GM12878 (cell line): ENCODE data around the gene TNNT1. TPM values are rescaled to one million over a fixed set of nuclear protein-coding genes. Genes with fewer than 3 reads are reported as not detected.

Experiments used
- ATAC-seq: fragments of 200-7000 bp; cut with Tn5 transposase; 3 replicates; pipeline ENCODE4 v1.9.1; 2020; ENCODE audit warnings: mild to moderate bottlenecking, moderate library complexity
- BruUV-seq: library from RNA; stranded (reverse); fragments of 400-500 nt; replicated peaks from 2 replicates; lab custom pipeline; 2021; lab: Mats Ljungman, UMichigan
- CTCF ChIA-PET: fragments of 300-600 bp; sonication (Branson Sonifier 250); formaldehyde crosslinking; extraction: SDS; loops from one replicate; lab custom pipeline; 2021; ENCODE audit warnings: inconsistent platforms; lab: Yijun Ruan, JAX
- POLR2A ChIA-PET: fragments of 350-600 bp; formaldehyde crosslinking; extraction: SDS; loops from one replicate; lab custom pipeline; 2021; ENCODE audit warnings: inconsistent platforms; lab: Charles Lee
- RAD21 ChIA-PET: fragments of 300-600 bp; sonication (Branson Sonifier 250); formaldehyde crosslinking; loops from one replicate; lab custom pipeline; 2023; ENCODE audit warnings: antibody characterized with exemption; ENCODE audit not compliant: unreplicated experiment; lab: Charles Lee
- SMC1A ChIA-PET: fragments of 300-600 bp; sonication (Branson Sonifier 250); formaldehyde crosslinking; loops from one replicate; lab custom pipeline; 2023; ENCODE audit not compliant: unreplicated experiment, uncharacterized antibody; lab: Charles Lee
- DNase-seq: peaks from one replicate; pipeline ENCODE4 v3.0.0-alpha.2; 2011; ENCODE audit warnings: low read depth, low spot score
- FAIRE-seq: peaks from 3 replicates; lab custom pipeline; 2011; peaks lifted over from hg19 to GRCh38; lab: Jason Lieb, UNC
- H2AFZ ChIP-seq: 2 replicates; pipeline ENCODE4 v1.6.0; 2011; ENCODE audit warnings: low read depth, low read length, control low read depth; ENCODE audit not compliant: control insufficient read depth
- H3K27ac ChIP-seq: 2 replicates; pipeline ENCODE4 v1.5.1; 2011; ENCODE audit warnings: control low read depth; ENCODE audit not compliant: control insufficient read depth, insufficient read depth
- H3K27me3 ChIP-seq, 2 experiments: replicated peaks in 1 of 2; 2 replicates each; pipeline versions ENCODE4 v1.6.0 to v1.6.1; 2011; ENCODE audit warnings: low read length in 1 of 2; ENCODE audit not compliant: control insufficient read depth in 2 of 2, insufficient read depth in 2 of 2
- H3K36me3 ChIP-seq, 2 experiments: 2 replicates each; pipeline ENCODE4 v1.5.1; 2011; ENCODE audit warnings: low read length in 1 of 2; ENCODE audit not compliant: control insufficient read depth in 2 of 2, insufficient read depth in 2 of 2
- H3K4me1 ChIP-seq: 2 replicates; pipeline ENCODE4 v1.6.1; 2011; ENCODE audit warnings: mild to moderate bottlenecking, low read length, moderate library complexity, mixed read lengths; ENCODE audit not compliant: control insufficient read depth, insufficient read depth
- H3K4me2 ChIP-seq: 2 replicates; pipeline ENCODE4 v1.6.0; 2011; ENCODE audit warnings: control low read depth; ENCODE audit not compliant: control insufficient read depth, insufficient read depth
- H3K4me3 ChIP-seq: fragments of 200-600 bp; sonication (generic); 2 replicates; pipeline ENCODE4 v1.5.1; 2016
- H3K79me2 ChIP-seq: 2 replicates; pipeline ENCODE4 v1.6.0; 2011; ENCODE audit warnings: low read length; ENCODE audit not compliant: control insufficient read depth, insufficient read depth
- H3K9ac ChIP-seq: 2 replicates; pipeline ENCODE4 v1.8.0; 2011; ENCODE audit warnings: low read length, control low read depth, mixed read lengths; ENCODE audit not compliant: control insufficient read depth, insufficient read depth
- H3K9me3 ChIP-seq: replicated peaks from 3 replicates; pipeline ENCODE4 v1.5.1; 2011; ENCODE audit warnings: mild to moderate bottlenecking, low read length; ENCODE audit not compliant: control insufficient read depth, insufficient read depth
- H4K20me1 ChIP-seq: 2 replicates; pipeline ENCODE4 v1.6.0; 2011; ENCODE audit not compliant: control insufficient read depth, insufficient read depth
- BRCA1 ChIP-seq: IDR thresholded peaks from 2 replicates; pipeline ENCODE4 v1.6.1; 2011; ENCODE audit warnings: low read depth, low read length, improper control_type of control experiment
- CEBPB ChIP-seq, 2 experiments: fragments of 150-350 bp in 1 of 2; IDR thresholded peaks; 2 replicates each; pipeline ENCODE4 v1.6.1; 2012 to 2014; ENCODE audit warnings: low read depth in 2 of 2, low read length in 2 of 2, borderline replicate concordance in 1 of 2, inconsistent platforms in 1 of 2
- CREB1 ChIP-seq: IDR thresholded peaks from 2 replicates; pipeline ENCODE4 v1.6.1; 2012; ENCODE audit warnings: low read depth, mild to moderate bottlenecking, inconsistent platforms
- EED ChIP-seq: sonication (generic); IDR thresholded peaks from 2 replicates; pipeline ENCODE4 v1.6.1; 2016; ENCODE audit warnings: antibody characterized with exemption, low read depth
- FOS ChIP-seq: IDR thresholded peaks from 3 replicates; pipeline ENCODE4 v1.6.1; 2011; ENCODE audit warnings: borderline replicate concordance; ENCODE audit not compliant: insufficient read length; ENCODE audit errors: extremely low read depth
- MXI1 ChIP-seq: fragments of 150-350 bp; IDR thresholded peaks from 2 replicates; pipeline ENCODE4 v1.6.1; 2011; ENCODE audit warnings: low read depth, mild to moderate bottlenecking, inconsistent platforms, low read length, improper control_type of control experiment
- NFYA ChIP-seq: IDR thresholded peaks from 2 replicates; pipeline ENCODE4 v1.6.1; 2011; ENCODE audit warnings: low read depth, mild to moderate bottlenecking, low read length, improper control_type of control experiment, borderline replicate concordance
- RAD21 ChIP-seq: IDR thresholded peaks from 2 replicates; pipeline ENCODE4 v1.6.1; 2011; ENCODE audit warnings: mild to moderate bottlenecking, low read depth, low read length, moderate library complexity; ENCODE audit not compliant: insufficient read depth
- TCF12 ChIP-seq: IDR thresholded peaks from 2 replicates; pipeline ENCODE4 v1.6.1; 2011; ENCODE audit warnings: low read depth, mild to moderate bottlenecking, low read length
- ZSCAN29 ChIP-seq: fragments of 450-650 bp; IDR thresholded peaks from 2 replicates; pipeline ENCODE4 v1.6.1; 2017; ENCODE audit warnings: mild to moderate bottlenecking, moderate library complexity
- WGBS: methylation state at CpG from one replicate; pipeline ENCODE4 v1.1.6; 2016; ENCODE audit warnings: low lambda C conversion rate; ENCODE audit not compliant: insufficient replicate concordance, insufficient coverage; ENCODE audit errors: missing lambda C conversion rate; 5-methylcytosine and 5-hydroxymethylcytosine counted together
- in situ Hi-C: fragments of 300-500 bp; cut with MboI; formaldehyde crosslinking; loops from 9 replicates; pipeline ENCODE4 v1.14.3; 2018; ENCODE audit warnings: mixed read lengths
- intact Hi-C: fragments of 100-400 bp; cut with micrococcal nuclease; formaldehyde crosslinking; loops from one replicate; pipeline ENCODE4 v1.14.2; 2022; ENCODE audit not compliant: unreplicated experiment
- polyA plus RNA-seq, 11 experiments: library from polyadenylated mRNA; depleted of rRNA in 4 of 11; unstranded in 6 of 11; stranded (reverse) in 5 of 11; fragments of >200 nt; fragmentation: Nextera tagmentation in 4 of 11; fragmentation: Illumina TruSeq in 1 of 11; extraction: Ambion mirVana in 4 of 11; extraction: Trizol in 1 of 11; gene quantifications; 1 replicate in 1 of 11; 2 replicates in 10 of 11; pipeline versions ENCODE4 v1.2.1 to v1.2.3, GENCODE V29; 2011 to 2016; ENCODE audit warnings: inconsistent platforms in 2 of 11, missing spikeins in 2 of 11, low read depth in 1 of 11
- total RNA-seq, 4 experiments: library from RNA; depleted of rRNA in 3 of 4; stranded (reverse); fragments of >200 nt in 3 of 4; fragmentation: Illumina TruSeq in 1 of 4; extraction: Trizol in 1 of 4; gene quantifications; 2 replicates each; pipeline versions ENCODE4 v1.2.1 to v1.2.3, GENCODE V29; 2013 to 2021
- TF ChIP-seq, protein P1 (sequence below): fragments of 150-350 bp; IDR thresholded peaks from 2 replicates; pipeline ENCODE4 v1.6.1; 2014; ENCODE audit warnings: mild to moderate bottlenecking, low read depth, low read length
- TF ChIP-seq, protein P2 (sequence below): IDR thresholded peaks from 2 replicates; pipeline ENCODE4 v1.6.1; 2011; ENCODE audit warnings: borderline replicate concordance, low read depth, mild to moderate bottlenecking, moderate library complexity, low read length; ENCODE audit not compliant: insufficient read depth, poor library complexity, severe bottlenecking
- TF ChIP-seq, protein P3 (sequence below): fragments of 450-650 bp; IDR thresholded peaks from 2 replicates; pipeline ENCODE4 v1.6.1; 2017; ENCODE audit warnings: antibody characterized with exemption, mild to moderate bottlenecking, moderate library complexity

The TNNT1 gene
- total and polyA plus RNA-seq, 10 of the 15 experiments (the other 5 are each of a cell fraction or from before 2014, with no cell fraction given) = 0.26 to 0.62 (median 0.37) TPM; not detected in 7

DNA sequence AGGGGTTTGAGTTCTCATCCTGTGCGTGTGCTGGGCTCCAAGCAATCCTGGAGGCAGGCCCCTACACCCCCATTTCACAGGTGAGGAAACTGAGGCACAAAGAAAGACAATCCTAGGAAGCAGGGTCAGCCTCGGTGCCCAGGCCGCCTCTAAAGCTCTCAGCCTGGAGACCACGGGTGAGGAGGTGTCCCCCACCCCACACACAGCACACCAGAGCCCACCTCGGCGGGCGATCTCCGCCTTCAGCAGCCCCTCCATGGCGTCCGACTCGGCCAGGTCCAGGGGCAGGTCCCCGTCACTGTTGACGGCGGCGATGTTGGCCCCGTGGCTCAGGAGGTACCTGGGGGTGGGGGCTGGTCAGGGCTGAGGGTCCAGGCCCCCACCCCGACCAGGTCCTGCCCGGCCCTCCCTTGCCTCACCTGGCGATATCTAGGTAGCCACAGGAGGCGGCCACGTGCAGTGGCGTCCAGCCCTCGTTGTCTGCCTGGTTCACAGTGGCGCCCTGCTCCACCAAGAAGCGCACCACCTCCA is 36.7 kb downstream of the TNNT1 start:
- Histone ChIP-seq H3K4me2 (no peak overlapping the region), H3K4me1 (peaks cover 12% of the 10 kb centered on the region), H2AFZ (no peak overlapping the region), H3K27me3 (no peaks in the 10 kb centered on the region), H4K20me1 (peaks cover 3% of the 10 kb centered on the region; the same call in 1 of the 2 replicates), H3K36me3 (peaks cover 0 to 6% of the 10 kb centered on the region in 2 experiments; a peak in 3 of 4 replicates), H3K9me3 (no peaks in the 10 kb centered on the region), H3K79me2 (peaks cover 38% of the 10 kb centered on the region), H3K4me3 (no peak overlapping the region), H3K9ac (no peak overlapping the region), H3K27ac (no peak overlapping the region)
- no peak for DNase-seq
- TF ChIP-seq ZSCAN29 (no peak), EED (no peak), MXI1 (no peak), NFYA (no peak), BRCA1 (no peak), RAD21 (no peak), FOS (no peak), CREB1 (no peak), TCF12 (no peak), CEBPB (IDR thresholded peaks at IDR 0.05; ENCODE audit: borderline replicate concordance in 1 of 2, low read depth in 2 of 2, low read length in 2 of 2) (no peak)
- TF ChIP-seq, protein P1, sequence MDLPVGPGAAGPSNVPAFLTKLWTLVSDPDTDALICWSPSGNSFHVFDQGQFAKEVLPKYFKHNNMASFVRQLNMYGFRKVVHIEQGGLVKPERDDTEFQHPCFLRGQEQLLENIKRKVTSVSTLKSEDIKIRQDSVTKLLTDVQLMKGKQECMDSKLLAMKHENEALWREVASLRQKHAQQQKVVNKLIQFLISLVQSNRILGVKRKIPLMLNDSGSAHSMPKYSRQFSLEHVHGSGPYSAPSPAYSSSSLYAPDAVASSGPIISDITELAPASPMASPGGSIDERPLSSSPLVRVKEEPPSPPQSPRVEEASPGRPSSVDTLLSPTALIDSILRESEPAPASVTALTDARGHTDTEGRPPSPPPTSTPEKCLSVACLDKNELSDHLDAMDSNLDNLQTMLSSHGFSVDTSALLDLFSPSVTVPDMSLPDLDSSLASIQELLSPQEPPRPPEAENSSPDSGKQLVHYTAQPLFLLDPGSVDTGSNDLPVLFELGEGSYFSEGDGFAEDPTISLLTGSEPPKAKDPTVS = no peak
- TF ChIP-seq, protein P2, sequence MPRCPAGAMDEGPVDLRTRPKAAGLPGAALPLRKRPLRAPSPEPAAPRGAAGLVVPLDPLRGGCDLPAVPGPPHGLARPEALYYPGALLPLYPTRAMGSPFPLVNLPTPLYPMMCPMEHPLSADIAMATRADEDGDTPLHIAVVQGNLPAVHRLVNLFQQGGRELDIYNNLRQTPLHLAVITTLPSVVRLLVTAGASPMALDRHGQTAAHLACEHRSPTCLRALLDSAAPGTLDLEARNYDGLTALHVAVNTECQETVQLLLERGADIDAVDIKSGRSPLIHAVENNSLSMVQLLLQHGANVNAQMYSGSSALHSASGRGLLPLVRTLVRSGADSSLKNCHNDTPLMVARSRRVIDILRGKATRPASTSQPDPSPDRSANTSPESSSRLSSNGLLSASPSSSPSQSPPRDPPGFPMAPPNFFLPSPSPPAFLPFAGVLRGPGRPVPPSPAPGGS = no peak
- TF ChIP-seq, protein P3, sequence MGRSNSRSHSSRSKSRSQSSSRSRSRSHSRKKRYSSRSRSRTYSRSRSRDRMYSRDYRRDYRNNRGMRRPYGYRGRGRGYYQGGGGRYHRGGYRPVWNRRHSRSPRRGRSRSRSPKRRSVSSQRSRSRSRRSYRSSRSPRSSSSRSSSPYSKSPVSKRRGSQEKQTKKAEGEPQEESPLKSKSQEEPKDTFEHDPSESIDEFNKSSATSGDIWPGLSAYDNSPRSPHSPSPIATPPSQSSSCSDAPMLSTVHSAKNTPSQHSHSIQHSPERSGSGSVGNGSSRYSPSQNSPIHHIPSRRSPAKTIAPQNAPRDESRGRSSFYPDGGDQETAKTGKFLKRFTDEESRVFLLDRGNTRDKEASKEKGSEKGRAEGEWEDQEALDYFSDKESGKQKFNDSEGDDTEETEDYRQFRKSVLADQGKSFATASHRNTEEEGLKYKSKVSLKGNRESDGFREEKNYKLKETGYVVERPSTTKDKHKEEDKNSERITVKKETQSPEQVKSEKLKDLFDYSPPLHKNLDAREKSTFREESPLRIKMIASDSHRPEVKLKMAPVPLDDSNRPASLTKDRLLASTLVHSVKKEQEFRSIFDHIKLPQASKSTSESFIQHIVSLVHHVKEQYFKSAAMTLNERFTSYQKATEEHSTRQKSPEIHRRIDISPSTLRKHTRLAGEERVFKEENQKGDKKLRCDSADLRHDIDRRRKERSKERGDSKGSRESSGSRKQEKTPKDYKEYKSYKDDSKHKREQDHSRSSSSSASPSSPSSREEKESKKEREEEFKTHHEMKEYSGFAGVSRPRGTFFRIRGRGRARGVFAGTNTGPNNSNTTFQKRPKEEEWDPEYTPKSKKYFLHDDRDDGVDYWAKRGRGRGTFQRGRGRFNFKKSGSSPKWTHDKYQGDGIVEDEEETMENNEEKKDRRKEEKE = no peak
- ChIA-PET CTCF (no interaction called here), RAD21 (no interaction called here), SMC1A (no interaction called here), POLR2A (no interaction called here)
- intact Hi-C loops (no loop called here), in situ Hi-C loops (no loop called here)
- no peak for ATAC-seq
- FAIRE-seq = no peak
- BruUV-seq = no TSS peak
- whole genome bisulfite sequencing = 94% methylated on average over 25 of the region's 25 CpGs
